Osteoblast (primary cell): ENCODE results near the gene MYH7B. TPM values are rescaled to one million over a fixed set of nuclear protein-coding genes. Genes with fewer than 3 reads are reported as not detected.

Experiments used
- DNase-seq: peaks from one replicate; pipeline ENCODE4 v3.0.0; 2011; ENCODE audit warnings: low spot score, mixed read lengths; ENCODE audit not compliant: insufficient read length; ENCODE audit errors: missing footprints
- H2AFZ ChIP-seq: 2 replicates; pipeline ENCODE4 v1.6.0; 2011; ENCODE audit warnings: mild to moderate bottlenecking, low read length
- H3K27ac ChIP-seq: 2 replicates; pipeline ENCODE4 v1.5.1; 2011; ENCODE audit warnings: mild to moderate bottlenecking, low read depth, low read length, moderate library complexity
- H3K27me3 ChIP-seq: 2 replicates; pipeline ENCODE4 v1.6.0; 2012; ENCODE audit warnings: mild to moderate bottlenecking, control low read depth, inconsistent platforms, low read length, moderate library complexity; ENCODE audit not compliant: insufficient read depth
- H3K36me3 ChIP-seq: 2 replicates; pipeline ENCODE4 v1.5.1; 2011; ENCODE audit warnings: mild to moderate bottlenecking, low read length, control low read depth, moderate library complexity; ENCODE audit not compliant: insufficient read depth
- H3K4me1 ChIP-seq: 2 replicates; pipeline ENCODE4 v1.5.1; 2011; ENCODE audit warnings: mild to moderate bottlenecking, low read length, control low read depth, moderate library complexity; ENCODE audit not compliant: insufficient read depth
- H3K4me2 ChIP-seq: 2 replicates; pipeline ENCODE4 v1.6.0; 2011; ENCODE audit warnings: mild to moderate bottlenecking, low read length; ENCODE audit not compliant: insufficient read depth
- H3K4me3 ChIP-seq: fragments of 200-600 bp; sonication (generic); 3 replicates; pipeline ENCODE4 v1.5.1; 2012; ENCODE audit warnings: mild to moderate bottlenecking, low read length, inconsistent platforms; ENCODE audit not compliant: insufficient read depth
- H3K79me2 ChIP-seq: 2 replicates; pipeline ENCODE4 v1.6.0; 2012; ENCODE audit warnings: mild to moderate bottlenecking, low read length, control low read depth, inconsistent platforms; ENCODE audit not compliant: insufficient read depth
- H3K9me3 ChIP-seq: 2 replicates; pipeline ENCODE4 v1.5.1; 2011; ENCODE audit warnings: low read depth, low read length, control low read depth
- H4K20me1 ChIP-seq: 2 replicates; pipeline ENCODE4 v1.6.0; 2012; ENCODE audit warnings: mild to moderate bottlenecking, low read length, control low read depth; ENCODE audit not compliant: insufficient read depth
- total RNA-seq: library from RNA; depleted of rRNA; stranded (reverse); fragments of >200 nt; gene quantifications from 2 replicates; pipeline ENCODE4 v1.2.3, GENCODE V29; 2012
- TF ChIP-seq, protein P1 (sequence below): IDR thresholded peaks from 2 replicates; pipeline ENCODE4 v1.5.1; 2011; ENCODE audit warnings: mild to moderate bottlenecking, low read depth, low read length, moderate library complexity; ENCODE audit errors: extremely low read depth

The MYH7B gene
- total RNA-seq, 1 donor: 0.36 TPM

DNA sequence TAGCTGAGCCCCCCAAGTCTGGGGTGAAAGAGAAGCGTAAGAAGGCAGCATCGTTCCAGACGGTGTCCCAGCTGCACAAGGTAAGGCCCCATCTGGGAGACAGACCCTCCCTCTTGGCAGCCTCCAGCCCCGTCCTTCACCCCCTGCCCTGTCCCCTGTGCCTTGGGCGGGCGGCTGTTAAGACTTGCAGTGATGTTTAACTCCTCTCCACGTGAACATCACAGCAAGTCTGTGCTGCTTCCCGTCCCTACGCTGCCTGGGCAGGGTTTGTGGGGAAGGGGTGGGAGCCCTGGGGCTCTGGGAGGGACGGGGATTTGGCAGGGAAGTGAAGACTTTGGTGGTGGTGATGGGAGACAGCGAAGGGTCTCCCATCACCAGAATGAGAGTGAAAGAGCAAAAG is 34.6 kb downstream of the MYH7B start:
- H3K27ac ChIP-seq: no peak overlapping the region
- peaks cover 13% of the 10 kb centered on the region for H3K27me3 ChIP-seq
- H3K9me3 ChIP-seq: no peaks in the 10 kb centered on the region
- DNase-seq: no peak
- H3K4me2 ChIP-seq: no peak overlapping the region
- no peaks in the 10 kb centered on the region for H3K4me1 ChIP-seq
- TF ChIP-seq, protein P1, sequence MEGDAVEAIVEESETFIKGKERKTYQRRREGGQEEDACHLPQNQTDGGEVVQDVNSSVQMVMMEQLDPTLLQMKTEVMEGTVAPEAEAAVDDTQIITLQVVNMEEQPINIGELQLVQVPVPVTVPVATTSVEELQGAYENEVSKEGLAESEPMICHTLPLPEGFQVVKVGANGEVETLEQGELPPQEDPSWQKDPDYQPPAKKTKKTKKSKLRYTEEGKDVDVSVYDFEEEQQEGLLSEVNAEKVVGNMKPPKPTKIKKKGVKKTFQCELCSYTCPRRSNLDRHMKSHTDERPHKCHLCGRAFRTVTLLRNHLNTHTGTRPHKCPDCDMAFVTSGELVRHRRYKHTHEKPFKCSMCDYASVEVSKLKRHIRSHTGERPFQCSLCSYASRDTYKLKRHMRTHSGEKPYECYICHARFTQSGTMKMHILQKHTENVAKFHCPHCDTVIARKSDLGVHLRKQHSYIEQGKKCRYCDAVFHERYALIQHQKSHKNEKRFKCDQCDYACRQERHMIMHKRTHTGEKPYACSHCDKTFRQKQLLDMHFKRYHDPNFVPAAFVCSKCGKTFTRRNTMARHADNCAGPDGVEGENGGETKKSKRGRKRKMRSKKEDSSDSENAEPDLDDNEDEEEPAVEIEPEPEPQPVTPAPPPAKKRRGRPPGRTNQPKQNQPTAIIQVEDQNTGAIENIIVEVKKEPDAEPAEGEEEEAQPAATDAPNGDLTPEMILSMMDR: no peak
- H3K4me3 ChIP-seq: no peak overlapping the region
- H4K20me1 ChIP-seq: no peaks in the 10 kb centered on the region
- peaks cover 4% of the 10 kb centered on the region for H3K36me3 ChIP-seq
- no peak overlapping the region for H2AFZ ChIP-seq
- H3K79me2 ChIP-seq: no peaks in the 10 kb centered on the region

DNA sequence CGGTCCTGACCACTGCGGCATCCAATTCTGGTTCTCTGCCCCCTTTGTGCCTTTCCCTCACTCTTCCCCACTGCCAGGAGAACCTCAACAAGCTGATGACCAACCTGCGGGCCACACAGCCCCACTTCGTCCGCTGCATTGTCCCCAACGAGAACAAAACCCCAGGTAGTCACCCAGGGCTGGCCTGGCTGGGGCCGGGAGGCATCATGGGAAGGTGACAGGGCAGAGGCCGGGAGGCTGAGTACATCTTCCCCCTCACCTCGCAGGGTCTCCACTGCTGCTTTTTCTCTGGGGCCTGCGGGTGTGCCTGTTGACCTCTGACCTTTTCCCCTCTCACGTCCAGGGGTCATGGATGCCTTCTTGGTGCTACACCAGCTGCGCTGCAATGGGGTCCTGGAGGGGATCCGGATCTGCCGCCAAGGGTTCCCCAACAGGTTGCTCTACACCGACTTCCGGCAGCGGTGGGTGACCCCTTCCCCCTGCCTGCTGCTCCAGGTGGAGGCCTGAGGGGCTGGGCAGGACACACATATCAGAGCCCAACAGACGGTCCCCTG is 35.1 kb downstream of the MYH7B start:
- TF ChIP-seq, protein P1: no peak
- Histone ChIP-seq H3K4me2 (no peak overlapping the region), H3K27me3 (peaks cover 9% of the 10 kb centered on the region), H3K4me1 (no peaks in the 10 kb centered on the region), H3K27ac (no peak overlapping the region), H3K9me3 (no peaks in the 10 kb centered on the region), H3K4me3 (no peak overlapping the region), H3K79me2 (no peaks in the 10 kb centered on the region), H4K20me1 (no peaks in the 10 kb centered on the region), H2AFZ (no peak overlapping the region), H3K36me3 (peaks cover 8% of the 10 kb centered on the region)
- DNase-seq: peak; percentile 82

DNA sequence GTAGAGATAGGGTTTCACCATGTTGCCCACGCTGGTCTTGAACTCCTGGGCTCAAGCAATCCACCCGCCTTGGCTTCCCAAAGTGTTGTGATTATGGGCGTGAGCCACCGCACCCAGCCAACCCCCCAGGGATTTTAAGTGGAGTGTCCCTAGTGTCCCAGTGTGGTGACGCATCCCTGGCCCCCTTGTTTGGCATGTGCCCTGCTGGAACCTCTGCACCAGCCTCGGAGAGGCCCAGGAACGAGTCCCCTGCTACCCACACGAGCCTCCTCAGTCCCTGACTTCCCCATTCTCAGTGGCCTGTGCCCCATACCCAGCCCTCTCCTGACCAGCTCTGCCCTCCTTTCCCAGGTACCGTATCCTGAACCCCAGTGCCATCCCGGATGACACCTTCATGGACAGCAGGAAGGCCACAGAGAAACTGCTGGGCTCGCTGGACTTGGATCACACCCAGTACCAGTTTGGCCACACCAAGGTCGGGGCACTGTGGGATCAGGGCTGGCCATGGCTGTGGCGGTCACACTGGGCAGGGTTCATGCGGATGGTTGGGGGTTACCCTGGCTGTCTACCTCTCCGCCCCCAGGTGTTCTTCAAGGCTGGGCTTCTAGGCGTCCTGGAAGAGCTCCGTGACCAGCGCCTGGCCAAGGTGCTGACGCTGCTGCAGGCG is 37.2 kb downstream of the MYH7B start:
- H4K20me1 ChIP-seq: no peaks in the 10 kb centered on the region
- TF ChIP-seq, protein P1: no peak
- H3K36me3 ChIP-seq: peaks cover 16% of the 10 kb centered on the region
- no peak overlapping the region for H3K4me3 ChIP-seq
- H3K27me3 ChIP-seq: no peaks in the 10 kb centered on the region
- H3K4me1 ChIP-seq: no peaks in the 10 kb centered on the region
- H3K4me2 ChIP-seq: no peak overlapping the region
- DNase-seq: peak; percentile 52
- H2AFZ ChIP-seq: no peak overlapping the region
- no peaks in the 10 kb centered on the region for H3K79me2 ChIP-seq
- H3K9me3 ChIP-seq: no peaks in the 10 kb centered on the region
- no peak overlapping the region for H3K27ac ChIP-seq

DNA sequence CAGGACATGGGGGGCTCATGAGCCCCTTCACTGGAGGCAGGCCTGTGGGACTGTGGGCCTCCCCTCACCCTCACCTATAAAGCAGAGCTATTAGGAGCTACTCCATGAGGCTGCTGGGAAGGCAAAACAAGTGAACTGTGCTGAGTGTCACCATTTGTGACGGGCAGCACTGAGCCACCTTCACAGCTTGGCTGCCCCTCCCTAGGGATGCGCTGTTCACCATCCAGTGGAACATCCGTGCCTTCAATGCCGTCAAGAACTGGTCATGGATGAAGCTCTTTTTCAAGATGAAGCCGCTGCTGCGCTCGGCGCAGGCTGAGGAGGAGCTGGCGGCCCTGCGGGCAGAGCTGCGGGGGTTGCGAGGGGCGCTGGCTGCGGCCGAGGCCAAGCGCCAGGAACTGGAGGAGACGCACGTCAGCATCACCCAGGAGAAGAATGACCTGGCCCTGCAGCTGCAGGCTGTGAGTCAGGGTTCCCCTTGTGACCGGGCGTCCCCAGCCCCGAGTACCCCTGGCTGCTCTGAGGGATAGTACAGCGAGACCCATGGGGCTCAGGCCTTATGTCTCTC is 38.4 kb downstream of the MYH7B start:
- H3K4me2 ChIP-seq: no peak overlapping the region
- no peaks in the 10 kb centered on the region for H3K9me3 ChIP-seq
- H3K4me3 ChIP-seq: no peak overlapping the region
- DNase-seq: peak; percentile 49
- no peaks in the 10 kb centered on the region for H3K79me2 ChIP-seq
- peaks cover 24% of the 10 kb centered on the region for H3K36me3 ChIP-seq
- no peak overlapping the region for H3K27ac ChIP-seq
- peaks cover 3% of the 10 kb centered on the region for H4K20me1 ChIP-seq
- H3K27me3 ChIP-seq: no peaks in the 10 kb centered on the region
- TF ChIP-seq, protein P1: no peak
- no peak overlapping the region for H2AFZ ChIP-seq
- no peaks in the 10 kb centered on the region for H3K4me1 ChIP-seq
